Esophagus muscularis mucosa (tissue), 4 donors: ENCODE data around the gene NME1.

Experiments
- CTCF ChIP-seq, 3 experiments: fragments of 200-600 bp in 2 of 3; fragments of 450-650 bp in 1 of 3; sonication (generic) in 2 of 3; IDR thresholded peaks; one replicate each; pipeline ENCODE4 v1.5.1; 2017 to 2019; ENCODE audit warnings: antibody characterized with exemption in 3 of 3, mild to moderate bottlenecking in 2 of 3, moderate library complexity in 1 of 3
- EP300 ChIP-seq: sonication (generic); formaldehyde crosslinking; IDR thresholded peaks from one replicate; pipeline ENCODE4 v1.6.1; 2017; ENCODE audit warnings: antibody characterized with exemption
- POLR2AphosphoS5 ChIP-seq, 2 donors: sonication (generic); formaldehyde crosslinking; IDR thresholded peaks; one replicate each; pipeline ENCODE4 v1.6.1; 2017; ENCODE audit warnings: antibody characterized with exemption in 2 of 2

- no peak for TF ChIP-seq EP300
- no peak for TF ChIP-seq CTCF (IDR thresholded peaks at IDR 0.05)
- TF ChIP-seq POLR2AphosphoS5 (IDR thresholded peaks at IDR 0.05): no peak
Observed at GRCh38 chr17:51185763-51186332, 32.5 kb downstream of the NME1 start.
